Thyroid gland (tissue), 4 donors: Measurements from ENCODE around the gene LCN6. TPM values are rescaled to one million over a fixed set of nuclear protein-coding genes. Genes with fewer than 3 reads are reported as not detected.

ENCODE experiments used
- DNase-seq, 2 donors: peaks; one replicate each; pipeline ENCODE4 v3.0.0-alpha.2; 2019
- H3K27ac ChIP-seq, 3 donors: fragments of 200-600 bp; sonication (generic); 1 replicate in 2 of 3; 2 replicates in 1 of 3; pipeline ENCODE4 v1.5.1; 2016 to 2019; ENCODE audit warnings: mild to moderate bottlenecking in 1 of 3, moderate library complexity in 1 of 3
- H3K27me3 ChIP-seq: fragments of 200-600 bp; sonication (generic); one replicate; pipeline ENCODE4 v1.5.1; 2019
- H3K36me3 ChIP-seq, 2 donors: fragments of 200-600 bp; sonication (generic); one replicate each; pipeline ENCODE4 v1.5.1; 2016 to 2019
- H3K4me1 ChIP-seq, 2 donors: fragments of 200-600 bp; sonication (generic); one replicate each; pipeline ENCODE4 v1.5.1; 2017 to 2019
- H3K4me3 ChIP-seq, 3 donors: fragments of 200-600 bp; sonication (generic); replicated peaks in 1 of 3; 1 replicate in 2 of 3; 2 replicates in 1 of 3; pipeline ENCODE4 v1.5.1; 2016; ENCODE audit warnings: mild to moderate bottlenecking in 1 of 3
- H3K9me3 ChIP-seq: fragments of 200-600 bp; sonication (generic); one replicate; pipeline ENCODE4 v1.5.1; 2017
- POLR2A ChIP-seq, 2 donors: fragments of 450-650 bp; IDR thresholded peaks; one replicate each; pipeline ENCODE4 v1.6.1; 2017; ENCODE audit warnings: antibody characterized with exemption in 2 of 2, mild to moderate bottlenecking in 2 of 2, moderate library complexity in 1 of 2
- WGBS, 2 donors: methylation state at CpG; one replicate each; pipeline ENCODE4 v1.1.5; 2017; 5-methylcytosine and 5-hydroxymethylcytosine counted together
- intact Hi-C: fragments of 100-400 bp; cut with DNase I; formaldehyde crosslinking; loops from one replicate; pipeline ENCODE4 v1.15.1; 2023
- total RNA-seq, 4 donors: library from RNA; depleted of rRNA; stranded (reverse); fragments of >200 nt; gene quantifications; one replicate each; pipeline ENCODE4 v1.2.3, GENCODE V29; 2016
- TF ChIP-seq, protein P1 (sequence below), 6 experiments: fragments of 200-600 bp in 3 of 6; fragments of 450-650 bp in 3 of 6; sonication (generic) in 3 of 6; IDR thresholded peaks; one replicate each; pipeline ENCODE4 v1.5.1; 2016 to 2019; ENCODE audit warnings: antibody characterized with exemption in 6 of 6, mild to moderate bottlenecking in 2 of 6, inconsistent platforms in 1 of 6, moderate library complexity in 1 of 6

LCN6 gene
- total RNA-seq, 4 donors from 2014 or later = 1.4 to 10.0 (median 4.5) TPM

DNA sequence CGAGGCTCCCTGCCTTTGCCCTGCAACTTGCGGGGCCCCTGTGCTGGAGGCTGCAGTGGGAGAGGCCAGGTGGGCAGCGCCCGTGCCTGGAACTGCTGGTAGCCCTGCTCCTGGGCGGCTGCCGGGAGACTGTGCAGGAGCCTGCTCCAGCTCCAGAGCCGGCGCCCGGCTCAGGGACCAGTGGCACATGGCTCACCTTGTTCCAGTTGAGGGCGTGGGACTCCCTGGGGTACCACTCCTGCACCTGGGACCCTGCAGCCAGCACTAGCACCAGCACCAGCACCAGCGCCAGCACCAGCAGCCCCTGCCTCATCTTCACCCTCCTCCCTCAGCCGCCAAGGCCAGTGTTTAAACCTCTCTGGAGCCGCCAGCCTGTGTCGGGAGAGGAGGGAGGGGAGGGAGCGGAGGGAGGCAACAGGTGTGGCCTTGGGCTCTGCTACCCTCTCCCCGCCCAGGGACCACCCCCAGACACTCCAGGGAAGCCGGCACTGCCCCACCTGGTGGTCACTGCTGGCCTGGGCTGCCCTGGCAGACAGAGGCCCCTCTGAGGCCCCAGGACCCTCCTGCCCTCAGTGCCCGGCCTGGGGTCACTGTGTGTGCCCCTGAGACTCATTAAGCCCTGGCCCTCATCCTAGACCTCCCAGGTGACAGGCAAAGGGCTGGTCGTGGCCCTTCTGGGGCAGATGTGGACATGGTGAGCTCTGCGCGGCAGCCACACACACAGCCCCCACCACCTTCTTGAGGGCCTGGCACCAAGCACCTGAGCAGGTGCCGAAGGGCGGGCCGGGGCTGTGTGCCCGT is 5.5 kb downstream of the LCN6 start, which contains the start of gene LCN10:
LCN10 (minus strand) TSS at position 350 of the 801 bp plus-strand sequence; CDS start at position 313, 37 bp downstream.
- DNase-seq = peak; percentile 81 to 91
- H3K4me3 ChIP-seq = peak within 1 kb of the TSS in 1 of 3 donors; percentile 0
- peak within 1 kb of the TSS; percentile 21 to 45 (median 39) for H3K27ac ChIP-seq

DNA sequence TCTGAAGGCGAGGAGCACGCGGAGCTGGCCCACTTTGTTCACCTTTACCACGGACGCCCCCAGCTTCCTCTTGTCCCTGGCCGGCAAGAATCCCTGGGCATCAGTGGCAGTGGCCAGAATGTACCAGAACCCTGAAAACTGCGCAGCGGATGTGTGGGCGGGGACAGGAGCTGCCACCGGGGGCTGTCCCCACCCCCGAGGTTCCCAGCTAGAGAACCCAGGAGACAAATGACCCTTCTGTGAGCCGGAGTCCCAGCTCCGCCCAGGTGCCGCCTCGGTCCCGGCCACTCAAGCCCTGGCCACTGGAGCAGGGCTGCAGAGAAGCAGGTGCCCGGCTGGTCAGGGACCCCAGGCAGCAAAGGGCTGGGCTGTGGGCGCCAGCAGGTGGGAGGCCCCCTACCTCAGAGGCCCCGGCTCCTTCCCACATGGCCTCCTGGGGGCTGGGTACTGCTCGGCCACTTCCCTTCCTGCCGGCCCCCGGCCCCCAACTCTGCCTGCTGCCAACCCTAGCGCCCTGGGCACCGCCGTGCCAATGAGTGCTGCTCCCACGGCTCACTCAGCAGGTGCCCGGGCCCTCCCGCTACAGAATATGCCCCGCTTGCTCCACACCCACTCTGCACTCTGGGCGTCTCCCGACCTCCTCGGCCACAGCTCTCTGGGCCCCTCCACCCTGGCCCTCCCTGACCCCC is 6.3 kb downstream of the LCN6 start:
- intact Hi-C loops = no loop called here
- 0 to 19% methylated on average over 1 to 16 of the region's 32 CpGs for WGBS, 2 donors
- H3K36me3 ChIP-seq = no peaks in the 10 kb centered on the region
- H3K4me3 ChIP-seq = peak overlapping the region in 1 of 3 donors; percentile 0
- peak; percentile 82 to 86 for DNase-seq
- TF ChIP-seq, protein P1, sequence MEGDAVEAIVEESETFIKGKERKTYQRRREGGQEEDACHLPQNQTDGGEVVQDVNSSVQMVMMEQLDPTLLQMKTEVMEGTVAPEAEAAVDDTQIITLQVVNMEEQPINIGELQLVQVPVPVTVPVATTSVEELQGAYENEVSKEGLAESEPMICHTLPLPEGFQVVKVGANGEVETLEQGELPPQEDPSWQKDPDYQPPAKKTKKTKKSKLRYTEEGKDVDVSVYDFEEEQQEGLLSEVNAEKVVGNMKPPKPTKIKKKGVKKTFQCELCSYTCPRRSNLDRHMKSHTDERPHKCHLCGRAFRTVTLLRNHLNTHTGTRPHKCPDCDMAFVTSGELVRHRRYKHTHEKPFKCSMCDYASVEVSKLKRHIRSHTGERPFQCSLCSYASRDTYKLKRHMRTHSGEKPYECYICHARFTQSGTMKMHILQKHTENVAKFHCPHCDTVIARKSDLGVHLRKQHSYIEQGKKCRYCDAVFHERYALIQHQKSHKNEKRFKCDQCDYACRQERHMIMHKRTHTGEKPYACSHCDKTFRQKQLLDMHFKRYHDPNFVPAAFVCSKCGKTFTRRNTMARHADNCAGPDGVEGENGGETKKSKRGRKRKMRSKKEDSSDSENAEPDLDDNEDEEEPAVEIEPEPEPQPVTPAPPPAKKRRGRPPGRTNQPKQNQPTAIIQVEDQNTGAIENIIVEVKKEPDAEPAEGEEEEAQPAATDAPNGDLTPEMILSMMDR (IDR thresholded peaks at IDR 0.05) = no peak
- no peak for TF ChIP-seq POLR2A (IDR thresholded peaks at IDR 0.05)
- peak overlapping the region; percentile 21 to 39 (median 37) for H3K27ac ChIP-seq
- peaks cover 24 to 30% of the 10 kb centered on the region in 2 donors for H3K4me1 ChIP-seq
- no peaks in the 10 kb centered on the region for H3K9me3 ChIP-seq
- no peaks in the 10 kb centered on the region for H3K27me3 ChIP-seq

More for the DNA sequence above, 5.5 kb downstream of the LCN6 start, which contains the start of gene LCN10:
- H3K4me1 ChIP-seq = peaks cover 24 to 31% of the 10 kb centered on the region in 2 donors
- intact Hi-C loops = no loop called here
- peak in 1 of 2 donors; percentile 27 for TF ChIP-seq POLR2A (IDR thresholded peaks at IDR 0.05)
- TF ChIP-seq, protein P1 (IDR thresholded peaks at IDR 0.05) = peak; percentile 25 to 52 (median 44)
- 28% methylated on average over 11 of the region's 25 CpGs; no CpG with 5 or more reads in 1 of the 2 donors for WGBS, 2 donors
- no peaks in the 10 kb centered on the region for H3K27me3 ChIP-seq
- H3K36me3 ChIP-seq = no peaks in the 10 kb centered on the region
- H3K9me3 ChIP-seq = no peaks in the 10 kb centered on the region

DNA sequence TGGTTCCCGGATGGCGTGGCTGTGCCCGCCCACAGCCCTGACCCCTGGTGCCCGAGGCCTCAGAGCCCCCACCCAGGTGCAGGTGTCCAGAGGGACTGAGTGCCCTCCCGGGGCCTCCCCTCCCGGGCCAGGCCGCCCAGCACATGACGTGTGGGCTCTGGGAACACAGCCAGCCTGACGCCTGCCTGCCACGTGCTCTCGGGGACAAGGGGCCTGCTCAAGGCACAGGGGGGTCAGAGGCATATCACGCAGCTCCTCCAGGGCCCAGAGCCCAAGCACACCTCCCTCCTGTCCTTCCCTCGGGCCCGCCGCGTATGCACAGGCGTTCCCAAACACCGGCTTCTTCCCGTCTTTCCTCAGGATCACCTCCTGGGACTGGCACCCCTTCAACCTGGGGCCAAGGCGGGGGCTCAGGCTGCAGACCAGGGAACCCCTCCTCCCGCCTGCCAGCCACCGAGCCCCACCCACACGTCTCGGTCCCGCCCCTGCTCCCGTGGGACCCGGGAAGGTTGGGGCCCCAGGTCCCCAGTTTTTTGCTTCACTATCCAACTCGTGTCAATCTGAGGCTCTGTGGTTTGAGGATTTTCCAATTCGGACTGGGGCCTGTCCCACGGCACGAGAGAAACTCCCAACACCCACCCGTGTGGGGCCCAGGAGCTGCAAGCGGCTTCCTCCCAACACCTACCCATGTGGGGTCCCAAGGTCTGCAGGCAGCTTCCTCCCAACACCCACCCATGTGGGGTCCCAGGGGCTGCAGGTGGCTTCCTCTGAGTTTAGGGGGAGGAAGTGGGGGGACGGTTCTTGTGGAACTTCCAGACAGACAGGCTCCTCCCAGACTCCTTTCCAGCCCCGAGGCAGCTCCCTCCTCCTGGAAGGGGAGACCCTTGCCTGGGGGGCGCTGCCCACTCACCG is 7.1 kb downstream of the LCN6 start:
- Histone ChIP-seq H3K4me3 (peak overlapping the region in 1 of 3 donors; percentile 0), H3K4me1 (peaks cover 24 to 30% of the 10 kb centered on the region in 2 donors), H3K36me3 (no peaks in the 10 kb centered on the region), H3K9me3 (no peaks in the 10 kb centered on the region), H3K27me3 (no peaks in the 10 kb centered on the region), H3K27ac (peak overlapping the region in 2 of 3 donors; percentile 21 to 37)
- 14 to 42% methylated on average over 3 to 27 of the region's 37 CpGs for WGBS, 2 donors
- TF ChIP-seq, protein P1 (IDR thresholded peaks at IDR 0.05) = no peak
- TF ChIP-seq POLR2A (IDR thresholded peaks at IDR 0.05) = peak in 1 of 2 donors; percentile 46
- peak; percentile 78 to 86 for DNase-seq
- intact Hi-C loops = no loop called here

DNA sequence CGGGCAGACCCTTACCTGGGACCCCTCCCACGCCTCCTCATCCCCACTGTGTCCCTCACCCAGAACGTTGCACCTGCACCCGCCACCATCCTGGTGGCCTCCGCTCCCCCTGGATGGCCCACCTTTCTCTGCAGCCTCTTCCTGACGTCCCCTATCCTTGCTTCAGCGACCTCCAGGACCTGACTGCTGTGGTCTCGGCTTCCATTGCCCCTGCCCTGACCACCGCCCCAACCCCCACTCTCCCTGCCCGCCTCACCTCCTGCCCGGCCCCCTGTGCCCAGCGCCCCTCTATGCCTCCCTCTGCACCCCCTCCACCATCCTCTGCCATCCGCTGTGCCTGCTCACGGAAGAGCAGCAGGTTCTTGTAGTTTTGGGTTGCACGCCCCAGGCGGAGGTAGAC is 7.8 kb downstream of the LCN6 start:
- TF ChIP-seq, protein P1 (IDR thresholded peaks at IDR 0.05) = no peak
- no peak for TF ChIP-seq POLR2A (IDR thresholded peaks at IDR 0.05)
- no peak overlapping the region for H3K4me3 ChIP-seq
- intact Hi-C loops = no loop called here
- H3K27me3 ChIP-seq = no peaks in the 10 kb centered on the region
- H3K27ac ChIP-seq = no peak overlapping the region
- WGBS, 2 donors = 85 to 90% methylated on average over 16 of the region's 16 CpGs
- no peaks in the 10 kb centered on the region for H3K36me3 ChIP-seq
- H3K4me1 ChIP-seq = peaks cover 24 to 30% of the 10 kb centered on the region in 2 donors
- no peaks in the 10 kb centered on the region for H3K9me3 ChIP-seq
- no peak for DNase-seq
